ENCODE measurements around the gene AKT3. TPM values are rescaled to one million over a fixed set of nuclear protein-coding genes. Genes with fewer than 3 reads are reported as not detected.

Gene AKT3
- total and polyA plus RNA-seq, 8 donors, result 4.2 to 24.1 (median 11.6) TPM

GRCh38 chr1:243495442-243496186 is 354.4 kb downstream of the AKT3 start:
- no peaks in the 10 kb centered on the region for H3K36me3 ChIP-seq
- no peaks in the 10 kb centered on the region for H3K9me3 ChIP-seq
- peak overlapping the region in 2 of 4 donors; percentile 7 to 17 for H3K27ac ChIP-seq
- no peak for TF ChIP-seq CTCF (IDR thresholded peaks at IDR 0.05)
- DNase-seq, result no peak
- 87 to 92% methylated on average over 24 of the region's 24 CpGs for WGBS, 2 donors
- ATAC-seq, result peak in 3 of 4 donors; percentile 37 to 63 (median 57)
- intact Hi-C loops (cut with DNase I), result no loop called here
- H3K4me3 ChIP-seq, result no peak overlapping the region
- no peak for FAIRE-seq
- H3K4me1 ChIP-seq, result no peaks in the 10 kb centered on the region
- no peaks in the 10 kb centered on the region for H3K27me3 ChIP-seq

GRCh38 chr1:243494741-243495431 is 355.2 kb downstream of the AKT3 start:
- DNase-seq (no peak), ATAC-seq (no peak), FAIRE-seq (no peak)
- 96 to 97% methylated on average over 15 of the region's 15 CpGs for WGBS, 2 donors
- Histone ChIP-seq H3K4me1 (no peaks in the 10 kb centered on the region), H3K9me3 (no peaks in the 10 kb centered on the region), H3K4me3 (no peak overlapping the region), H3K27me3 (no peaks in the 10 kb centered on the region), H3K27ac (no peak overlapping the region), H3K36me3 (no peaks in the 10 kb centered on the region)
- intact Hi-C loops (cut with DNase I), result no loop called here
- no peak for TF ChIP-seq CTCF (IDR thresholded peaks at IDR 0.05)

- H3K36me3 ChIP-seq, result peaks cover 0 to 8% (median 0%) of the 10 kb centered on the region in 3 donors
- H3K27me3 ChIP-seq, result no peaks in the 10 kb centered on the region
- WGBS, 2 donors, result 87 to 91% methylated on average over 14 of the region's 14 CpGs
- no peak for TF ChIP-seq CTCF (IDR thresholded peaks at IDR 0.05)
- FAIRE-seq (no peak), DNase-seq (no peak), ATAC-seq (no peak)
- H3K9me3 ChIP-seq, result no peaks in the 10 kb centered on the region
- H3K4me3 ChIP-seq, result no peak overlapping the region
- intact Hi-C loops (cut with DNase I), result no loop called here
- H3K27ac ChIP-seq, result no peak overlapping the region
- no peaks in the 10 kb centered on the region for H3K4me1 ChIP-seq
Observed at GRCh38 chr1:243493156-243494129, 356.6 kb downstream of the AKT3 start.

- peak in 2 of 4 donors; percentile 17 to 30 for ATAC-seq
- intact Hi-C loops (cut with DNase I), result no loop called here
- Histone ChIP-seq H3K27ac (no peak overlapping the region), H3K9me3 (no peaks in the 10 kb centered on the region), H3K27me3 (no peaks in the 10 kb centered on the region), H3K4me3 (no peak overlapping the region), H3K36me3 (peaks cover 0 to 8% (median 0%) of the 10 kb centered on the region in 3 donors), H3K4me1 (no peaks in the 10 kb centered on the region)
- FAIRE-seq, result no peak
- TF ChIP-seq CTCF (IDR thresholded peaks at IDR 0.05), result no peak
- WGBS, 2 donors, result 92 to 93% methylated on average over 8 of the region's 8 CpGs
- DNase-seq, result no peak
Observed at GRCh38 chr1:243490748-243491686, 359.0 kb downstream of the AKT3 start.

Measured in pancreas (tissue), 10 donors.